ENCODE measurements around the gene CAPZA1.

GRCh38 chr1:112708489-112708888 lies 88.9 kb downstream of the CAPZA1 start:
- TF ChIP-seq CTCF (IDR thresholded peaks at IDR 0.05) = no peak
- no peak for TF ChIP-seq POLR2A (IDR thresholded peaks at IDR 0.05)
